Lung (tissue), 12 donors: ENCODE measurements around the gene ESCO1. TPM values are rescaled to one million over a fixed set of nuclear protein-coding genes. Genes with fewer than 3 reads are reported as not detected.

Experiments
- ATAC-seq: fragments of 200-7000 bp; cut with Tn5 transposase; one replicate; pipeline ENCODE4 v1.9.1; 2020; ENCODE audit warnings: moderate number of reproducible peaks; ENCODE audit not compliant: insufficient read depth, low FRiP score
- DNase-seq, 3 donors: peaks; one replicate each; pipeline ENCODE4 v3.0.0-alpha.2; 2013 to 2017
- H3K27ac ChIP-seq, 2 donors: one replicate each; pipeline ENCODE4 v1.5.1; 2013; ENCODE audit warnings: mild to moderate bottlenecking in 2 of 2, moderate library complexity in 2 of 2, control low read depth in 1 of 2, inconsistent platforms in 1 of 2, low read depth in 1 of 2, low read length in 1 of 2
- H3K27me3 ChIP-seq, 3 donors: one replicate each; pipeline ENCODE4 v1.5.1; 2013; ENCODE audit warnings: low read length in 2 of 3; ENCODE audit not compliant: control insufficient read depth in 3 of 3, insufficient read depth in 3 of 3
- H3K36me3 ChIP-seq, 4 donors: one replicate each; pipeline ENCODE4 v1.5.1; 2013; ENCODE audit warnings: low read length in 4 of 4, mild to moderate bottlenecking in 1 of 4, moderate library complexity in 1 of 4; ENCODE audit not compliant: control insufficient read depth in 4 of 4, insufficient read depth in 4 of 4
- H3K4me1 ChIP-seq, 5 donors: one replicate each; pipeline ENCODE4 v1.5.1; 2013; ENCODE audit warnings: low read length in 5 of 5, mild to moderate bottlenecking in 2 of 5, moderate library complexity in 1 of 5; ENCODE audit not compliant: control insufficient read depth in 5 of 5, insufficient read depth in 5 of 5
- H3K4me3 ChIP-seq: one replicate; pipeline ENCODE4 v1.5.1; 2013; ENCODE audit warnings: mild to moderate bottlenecking, control low read depth, moderate library complexity
- H3K9ac ChIP-seq, 2 donors: one replicate each; pipeline ENCODE4 v1.5.1; 2013; ENCODE audit warnings: low read length in 2 of 2, control low read depth in 1 of 2; ENCODE audit not compliant: insufficient read depth in 1 of 2
- H3K9me3 ChIP-seq, 4 donors: one replicate each; pipeline ENCODE4 v1.5.1; 2013; ENCODE audit warnings: low read length in 3 of 4, mild to moderate bottlenecking in 1 of 4, moderate library complexity in 1 of 4; ENCODE audit not compliant: control insufficient read depth in 4 of 4, insufficient read depth in 3 of 4
- WGBS, 2 donors: extraction: QIAGEN DNeasy Blood & Tissue Kit; methylation state at CpG; one replicate each; pipeline ENCODE4 v1.1.7; 2013; 5-methylcytosine and 5-hydroxymethylcytosine counted together
- polyA plus RNA-seq, 2 donors: library from polyadenylated mRNA; stranded (reverse); fragments of 200-250 nt; gene quantifications; one replicate each; pipeline ENCODE4 v1.2.1, GENCODE V29; 2013
- total RNA-seq, 2 donors: library from RNA; depleted of rRNA in 1 of 2; stranded (reverse); fragments of >200 nt in 1 of 2; gene quantifications; one replicate each; pipeline ENCODE4 v1.2.1, GENCODE V29; 2014 to 2021
- TF ChIP-seq, protein P1 (sequence below): IDR thresholded peaks from 2 replicates; pipeline ENCODE4 v1.5.1; 2012; ENCODE audit warnings: mild to moderate bottlenecking; ENCODE audit errors: control extremely low read depth, extremely low read depth
- donor health status: control.
- donor health status: control.
- donor health status: Bipolar disorder and iron deficiency.
- donor health status: healthy.
- donor health status: DM: yes; HTN: yes; CAD: no.

Gene ESCO1
- total and polyA plus RNA-seq, 4 donors = 7.7 to 28.2 (median 12.7) TPM

DNA sequence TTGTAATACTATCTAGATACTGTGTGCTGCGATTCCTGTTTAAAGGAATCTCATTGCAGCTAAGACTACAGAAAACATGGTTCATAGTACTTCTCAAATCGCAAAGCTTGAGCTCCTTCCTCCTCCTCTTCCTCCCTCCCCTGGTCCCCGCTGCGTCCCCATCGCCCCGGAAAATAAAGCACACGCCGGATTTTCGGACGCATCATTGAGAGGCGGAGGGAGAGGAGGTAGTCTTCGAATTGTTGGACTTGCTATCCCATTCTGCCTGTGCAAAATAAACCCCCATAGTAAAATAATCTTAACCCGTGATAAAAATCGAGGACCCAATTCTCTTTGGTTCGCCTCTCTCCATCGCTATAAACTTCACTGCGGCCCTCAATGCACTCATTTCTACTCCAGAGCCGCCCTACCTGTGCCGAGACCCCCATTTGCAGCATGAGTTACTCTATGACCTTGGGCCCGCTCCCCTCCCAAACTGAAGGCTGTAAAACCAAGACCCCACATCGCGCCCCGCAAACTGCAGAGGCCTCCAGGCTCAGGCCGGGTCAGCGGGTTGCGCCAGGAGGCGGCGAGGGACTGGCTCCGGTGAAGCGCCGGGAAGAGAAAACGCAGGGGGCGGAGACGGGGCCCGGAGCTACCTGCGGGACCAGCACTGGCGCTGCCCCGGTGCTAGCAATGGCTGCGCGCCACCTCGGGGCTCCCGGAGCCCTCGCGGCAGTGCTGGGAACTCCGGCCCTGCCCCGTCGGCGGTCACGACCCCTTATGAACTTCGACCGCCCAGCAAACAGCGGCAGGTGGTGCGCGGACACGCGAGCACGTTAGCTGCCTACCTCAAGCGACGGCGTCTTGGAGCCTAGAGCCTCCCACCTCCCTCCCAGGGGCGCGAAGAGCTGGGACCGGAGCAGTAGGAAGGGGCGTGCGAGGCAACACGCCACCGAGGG is 649 bp downstream of the ESCO1 start:
- Histone ChIP-seq H3K4me3 (peak overlapping the region; percentile 80), H3K36me3 (no peaks in the 10 kb centered on the region), H3K27ac (peak overlapping the region; percentile 90 to 96), H3K27me3 (no peaks in the 10 kb centered on the region), H3K9ac (peak overlapping the region; percentile 87 to 96), H3K9me3 (no peaks in the 10 kb centered on the region), H3K4me1 (peaks cover 0 to 14% (median 3%) of the 10 kb centered on the region in 5 donors)
- WGBS, 2 donors = 0% methylated on average over 66 to 67 of the region's 67 CpGs
- TF ChIP-seq, protein P1, sequence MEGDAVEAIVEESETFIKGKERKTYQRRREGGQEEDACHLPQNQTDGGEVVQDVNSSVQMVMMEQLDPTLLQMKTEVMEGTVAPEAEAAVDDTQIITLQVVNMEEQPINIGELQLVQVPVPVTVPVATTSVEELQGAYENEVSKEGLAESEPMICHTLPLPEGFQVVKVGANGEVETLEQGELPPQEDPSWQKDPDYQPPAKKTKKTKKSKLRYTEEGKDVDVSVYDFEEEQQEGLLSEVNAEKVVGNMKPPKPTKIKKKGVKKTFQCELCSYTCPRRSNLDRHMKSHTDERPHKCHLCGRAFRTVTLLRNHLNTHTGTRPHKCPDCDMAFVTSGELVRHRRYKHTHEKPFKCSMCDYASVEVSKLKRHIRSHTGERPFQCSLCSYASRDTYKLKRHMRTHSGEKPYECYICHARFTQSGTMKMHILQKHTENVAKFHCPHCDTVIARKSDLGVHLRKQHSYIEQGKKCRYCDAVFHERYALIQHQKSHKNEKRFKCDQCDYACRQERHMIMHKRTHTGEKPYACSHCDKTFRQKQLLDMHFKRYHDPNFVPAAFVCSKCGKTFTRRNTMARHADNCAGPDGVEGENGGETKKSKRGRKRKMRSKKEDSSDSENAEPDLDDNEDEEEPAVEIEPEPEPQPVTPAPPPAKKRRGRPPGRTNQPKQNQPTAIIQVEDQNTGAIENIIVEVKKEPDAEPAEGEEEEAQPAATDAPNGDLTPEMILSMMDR = no peak
- DNase-seq (peak; percentile 29 to 65 (median 46)), ATAC-seq (peak; percentile 56)

DNA sequence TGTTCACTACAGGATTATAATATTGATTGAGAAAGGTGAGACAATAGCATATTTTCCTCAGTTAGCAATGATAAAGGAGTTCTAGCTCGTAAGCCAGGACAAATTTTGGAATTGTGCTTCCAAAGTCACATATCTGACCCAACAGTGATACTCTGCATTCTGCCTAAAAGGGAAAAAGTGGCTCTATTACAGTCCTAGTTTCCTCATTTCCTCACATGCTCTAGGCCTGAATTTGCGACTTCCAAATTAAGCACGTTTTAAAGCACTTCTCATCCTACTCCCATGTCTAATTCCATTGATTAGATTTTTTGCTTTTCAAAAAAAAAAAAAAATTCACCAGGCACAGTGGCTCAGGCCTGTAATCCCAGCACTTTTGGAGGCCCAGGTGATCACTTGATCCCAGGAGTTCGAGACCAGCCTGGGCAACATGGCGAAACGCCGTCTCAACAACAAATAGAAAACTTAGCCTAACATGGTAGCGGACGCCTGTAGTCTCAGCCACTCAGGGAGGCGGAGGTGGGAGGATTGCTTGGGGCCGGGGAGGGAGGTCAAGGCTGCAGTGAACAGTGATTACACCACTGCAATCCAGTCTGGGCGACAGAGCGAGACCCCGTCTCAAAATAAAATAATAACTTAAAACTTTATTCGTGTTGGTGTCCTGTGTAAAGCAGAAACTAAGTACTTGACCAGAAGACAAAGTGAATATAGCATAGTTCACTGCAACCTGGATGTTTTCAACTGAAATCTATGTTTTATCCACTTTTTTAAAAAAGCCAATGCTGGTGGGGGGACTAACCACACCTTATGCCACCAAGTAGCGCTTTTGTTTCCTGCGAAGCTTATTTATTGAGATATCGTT is 1.5 kb downstream of the ESCO1 start:
- WGBS, 2 donors = 60 to 64% methylated on average over 18 of the region's 18 CpGs
- TF ChIP-seq, protein P1 = no peak
- Histone ChIP-seq H3K4me1 (peaks cover 0 to 9% (median 3%) of the 10 kb centered on the region in 5 donors), H3K36me3 (no peaks in the 10 kb centered on the region), H3K9ac (peak overlapping the region; percentile 87 to 96), H3K27ac (peak overlapping the region in 1 of 2 donors; percentile 59), H3K4me3 (peak overlapping the region; percentile 13), H3K9me3 (no peaks in the 10 kb centered on the region), H3K27me3 (no peaks in the 10 kb centered on the region)
- ATAC-seq (no peak), DNase-seq (no peak)

DNA sequence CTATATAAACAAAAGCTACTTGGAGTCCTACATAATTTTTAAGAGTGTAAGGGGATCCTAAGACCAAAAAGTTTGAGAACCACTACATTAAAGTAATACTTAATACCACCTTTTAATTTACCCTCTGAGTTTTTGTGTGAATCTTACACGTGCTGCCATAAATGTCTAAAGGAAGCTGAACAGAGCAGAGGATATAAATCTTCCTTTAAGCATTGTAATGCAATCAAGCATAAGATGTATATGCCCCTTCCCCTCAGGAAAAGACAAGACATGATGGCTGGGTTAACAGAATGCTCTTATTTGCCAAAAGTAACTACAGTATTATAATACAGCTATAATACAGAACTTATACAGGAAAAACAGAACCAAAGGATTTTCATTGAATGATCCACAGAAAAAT is 2.9 kb downstream of the ESCO1 start:
- H3K9ac ChIP-seq = no peak overlapping the region
- WGBS, 2 donors = 22 to 55% methylated on average over 1 of the region's 1 CpG
- no peak overlapping the region for H3K27ac ChIP-seq
- DNase-seq (no peak), ATAC-seq (no peak)
- TF ChIP-seq, protein P1 = no peak
- H3K27me3 ChIP-seq = no peaks in the 10 kb centered on the region
- H3K9me3 ChIP-seq = no peaks in the 10 kb centered on the region
- H3K36me3 ChIP-seq = peaks cover 0 to 1% (median 0%) of the 10 kb centered on the region in 4 donors
- no peak overlapping the region for H3K4me3 ChIP-seq
- H3K4me1 ChIP-seq = peaks cover 0 to 9% (median 3%) of the 10 kb centered on the region in 5 donors
